Small intestine (tissue), 16 donors: ENCODE results near the gene EFCAB9. TPM values are rescaled to one million over a fixed set of nuclear protein-coding genes. Genes with fewer than 3 reads are reported as not detected.

Experiments used
- DNase-seq, 2 donors: peaks; one replicate each; pipeline versions ENCODE4 v3.0.0 to v3.0.0-alpha.2; 2013
- FAIRE-seq: peaks from 2 replicates; lab custom pipeline; 2012; peaks lifted over from hg19 to GRCh38; lab: Jason Lieb, UNC
- H3K27ac ChIP-seq, 3 donors: one replicate each; pipeline ENCODE4 v1.5.1; 2013; ENCODE audit warnings: low read length in 2 of 3, mild to moderate bottlenecking in 2 of 3, control low read depth in 1 of 3, inconsistent platforms in 1 of 3, low read depth in 1 of 3, moderate library complexity in 1 of 3
- H3K27me3 ChIP-seq, 3 donors: one replicate each; pipeline ENCODE4 v1.6.1; 2013; ENCODE audit warnings: low read length in 3 of 3, inconsistent platforms in 1 of 3; ENCODE audit not compliant: control insufficient read depth in 3 of 3, insufficient read depth in 3 of 3
- H3K36me3 ChIP-seq, 3 donors: one replicate each; pipeline ENCODE4 v1.6.1; 2013; ENCODE audit warnings: low read length in 3 of 3, inconsistent platforms in 1 of 3, low read depth in 1 of 3, mild to moderate bottlenecking in 1 of 3, moderate library complexity in 1 of 3; ENCODE audit not compliant: control insufficient read depth in 3 of 3, insufficient read depth in 2 of 3
- H3K4me1 ChIP-seq, 3 donors: one replicate each; pipeline ENCODE4 v1.6.1; 2013; ENCODE audit warnings: low read length in 2 of 3, inconsistent platforms in 1 of 3, low read depth in 1 of 3, mild to moderate bottlenecking in 1 of 3, moderate library complexity in 1 of 3; ENCODE audit not compliant: control insufficient read depth in 3 of 3, insufficient read depth in 2 of 3
- H3K4me3 ChIP-seq, 3 donors: one replicate each; pipeline ENCODE4 v1.5.1; 2013; ENCODE audit warnings: low read length in 3 of 3, control low read depth in 1 of 3, inconsistent platforms in 1 of 3, low read depth in 1 of 3, mild to moderate bottlenecking in 1 of 3, moderate library complexity in 1 of 3
- H3K9me3 ChIP-seq, 2 donors: one replicate each; pipeline ENCODE4 v1.6.1; 2013; ENCODE audit warnings: low read depth in 1 of 2, low read length in 1 of 2; ENCODE audit not compliant: control insufficient read depth in 2 of 2, insufficient read depth in 1 of 2
- WGBS, 3 donors: extraction: QIAGEN DNeasy Blood & Tissue Kit; methylation state at CpG; one replicate each; pipeline ENCODE4 v1.1.7; 2013; 5-methylcytosine and 5-hydroxymethylcytosine counted together
- long read RNA-seq, 10 donors: transcript quantifications; one replicate each; lab custom pipeline, GENCODE V29; 2026
- polyA plus RNA-seq, 4 donors: library from polyadenylated mRNA; stranded (reverse) in 3 of 4; unstranded in 1 of 4; fragments of 200-250 nt in 3 of 4; fragments of 120-200 nt in 1 of 4; gene quantifications; one replicate each; pipeline versions ENCODE4 v1.2.1 to v1.2.3, GENCODE V29; 2013
- donor health status: healthy with polysubstance abuse.
- donor health status: control.
- donor health status: control.
- donor health status: Bipolar disorder and iron deficiency.
- donor health status: healthy.

The EFCAB9 gene
- not detected for polyA plus RNA-seq
- long read RNA-seq, donor 1 = 0 reads
- long read RNA-seq, donor 2 = 0 reads
- long read RNA-seq, donor 3 = 0 reads
- long read RNA-seq, donor 4 = 0 reads
- long read RNA-seq, donor 5 = 0 reads
- long read RNA-seq, donor 6 = 0 reads
- long read RNA-seq, donor 7 = 0 reads
- long read RNA-seq, donor 8 = 0 reads
- long read RNA-seq, donor 9 = 0 reads
- long read RNA-seq, donor 10 = 0 reads

GRCh38 chr5:172193872-172194271 is at the start of gene EFCAB9:
TSS of gene EFCAB9 (plus strand) at chr5:172194172. CDS start at chr5:172194173, 1 bp downstream.
- FAIRE-seq = no peak

GRCh38 chr5:172144291-172144815 is 49.6 kb upstream of the EFCAB9 start:
- H3K4me1 ChIP-seq = peaks cover 3% of the 10 kb centered on the region in 3 donors
- 43 to 56% (median 54%) methylated on average over 9 to 10 of the region's 10 CpGs for WGBS, 3 donors
- FAIRE-seq (no peak), DNase-seq (peak; percentile 27 to 41)
- H3K4me3 ChIP-seq = no peak overlapping the region
- H3K27me3 ChIP-seq = no peaks in the 10 kb centered on the region
- H3K27ac ChIP-seq = no peak overlapping the region
- no peaks in the 10 kb centered on the region for H3K9me3 ChIP-seq
- peaks cover 0 to 17% (median 2%) of the 10 kb centered on the region in 3 donors for H3K36me3 ChIP-seq

More at GRCh38 chr5:172193872-172194271, at the start of gene EFCAB9:
- Histone ChIP-seq H3K4me1 (peaks cover 0 to 3% (median 0%) of the 10 kb centered on the region in 3 donors), H3K4me3 (no peak within 1 kb of the TSS), H3K27me3 (no peaks in the 10 kb centered on the region), H3K27ac (no peak within 1 kb of the TSS), H3K9me3 (no peaks in the 10 kb centered on the region), H3K36me3 (no peaks in the 10 kb centered on the region)
- no peak for DNase-seq
- WGBS, 3 donors = 77 to 85% (median 84%) methylated on average over 6 of the region's 6 CpGs

- Histone ChIP-seq H3K4me1 (peaks cover 3% of the 10 kb centered on the region in 3 donors), H3K27ac (no peak overlapping the region), H3K4me3 (no peak overlapping the region), H3K9me3 (no peaks in the 10 kb centered on the region), H3K27me3 (no peaks in the 10 kb centered on the region), H3K36me3 (peaks cover 0 to 18% (median 2%) of the 10 kb centered on the region in 3 donors)
- DNase-seq (no peak), FAIRE-seq (no peak)
- 85 to 93% (median 91%) methylated on average over 14 to 15 of the region's 15 CpGs for WGBS, 3 donors
Observed at GRCh38 chr5:172144931-172145869, 48.8 kb upstream of the EFCAB9 start.

GRCh38 chr5:172145870-172146747 is 47.9 kb upstream of the EFCAB9 start:
- Histone ChIP-seq H3K27ac (peak overlapping the region in 1 of 3 donors; percentile 39), H3K4me3 (no peak overlapping the region), H3K9me3 (no peaks in the 10 kb centered on the region), H3K36me3 (peaks cover 0 to 18% (median 2%) of the 10 kb centered on the region in 3 donors), H3K27me3 (no peaks in the 10 kb centered on the region), H3K4me1 (peaks cover 3 to 7% (median 5%) of the 10 kb centered on the region in 3 donors)
- peak in 1 of 2 donors; percentile 51 for DNase-seq
- 75 to 83% (median 82%) methylated on average over 21 of the region's 21 CpGs for WGBS, 3 donors
- FAIRE-seq = no peak

GRCh38 chr5:172146748-172147092 is 47.3 kb upstream of the EFCAB9 start:
- FAIRE-seq = no peak
- H3K27me3 ChIP-seq = no peaks in the 10 kb centered on the region
- DNase-seq = no peak
- 90 to 96% (median 96%) methylated on average over 9 of the region's 9 CpGs for WGBS, 3 donors
- H3K4me1 ChIP-seq = peaks cover 3 to 7% (median 5%) of the 10 kb centered on the region in 3 donors
- H3K36me3 ChIP-seq = peaks cover 0 to 18% (median 2%) of the 10 kb centered on the region in 3 donors
- H3K4me3 ChIP-seq = no peak overlapping the region
- H3K27ac ChIP-seq = peak overlapping the region in 1 of 3 donors; percentile 39
- H3K9me3 ChIP-seq = no peaks in the 10 kb centered on the region

GRCh38 chr5:172147857-172148256 is 46.1 kb upstream of the EFCAB9 start:
- FAIRE-seq (no peak), DNase-seq (peak; percentile 32 to 50)
- H3K27ac ChIP-seq = no peak overlapping the region
- no peaks in the 10 kb centered on the region for H3K27me3 ChIP-seq
- WGBS, 3 donors = 42 to 73% (median 67%) methylated on average over 10 of the region's 10 CpGs
- H3K9me3 ChIP-seq = no peaks in the 10 kb centered on the region
- H3K4me1 ChIP-seq = peaks cover 2 to 7% (median 3%) of the 10 kb centered on the region in 3 donors
- no peak overlapping the region for H3K4me3 ChIP-seq
- peaks cover 2 to 18% (median 2%) of the 10 kb centered on the region in 3 donors for H3K36me3 ChIP-seq

GRCh38 chr5:172148381-172148780 is 45.6 kb upstream of the EFCAB9 start:
- Histone ChIP-seq H3K36me3 (peaks cover 2 to 18% (median 2%) of the 10 kb centered on the region in 3 donors), H3K27ac (no peak overlapping the region)

More at GRCh38 chr5:172148381-172148780, 45.6 kb upstream of the EFCAB9 start:
- no peak overlapping the region for H3K4me3 ChIP-seq
- DNase-seq (no peak), FAIRE-seq (no peak)
- H3K9me3 ChIP-seq = no peaks in the 10 kb centered on the region
- WGBS, 3 donors = 90 to 94% (median 90%) methylated on average over 9 of the region's 9 CpGs
- peaks cover 2 to 7% (median 3%) of the 10 kb centered on the region in 3 donors for H3K4me1 ChIP-seq
- no peaks in the 10 kb centered on the region for H3K27me3 ChIP-seq
